ENCODE results near the gene DEUP1. TPM values are rescaled to one million over a fixed set of nuclear protein-coding genes. Genes with fewer than 3 reads are reported as not detected.

The DEUP1 gene
- total and polyA plus RNA-seq, 4 donors = 0.09 to 0.19 TPM; not detected in 2

DNA sequence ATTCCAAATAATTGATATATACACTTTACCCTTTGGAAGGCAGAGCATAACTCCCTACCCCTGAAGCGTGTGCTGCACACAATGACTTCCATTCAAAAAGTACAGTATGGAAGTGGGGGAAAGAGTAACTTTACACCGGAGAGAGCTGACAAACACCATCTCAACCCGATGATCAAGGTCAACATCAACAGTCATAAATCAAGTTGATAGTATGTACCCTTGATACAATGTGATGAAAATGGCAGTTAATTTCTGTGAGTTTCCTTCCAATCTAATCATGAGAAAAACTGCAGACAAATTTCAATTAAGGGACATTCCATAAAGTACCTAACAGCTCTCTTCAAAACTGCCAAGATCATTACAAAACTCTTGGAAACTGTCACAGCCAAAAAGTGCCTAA, 6.0 kb upstream of the DEUP1 start:
- H3K27ac ChIP-seq (ENCODE audit: low read depth in 1 of 2, low read length in 2 of 2) = no peak overlapping the region
- no peaks in the 10 kb centered on the region for H3K27me3 ChIP-seq (ENCODE audit: control insufficient read depth in 4 of 4, insufficient read depth in 4 of 4, low read length in 3 of 4)
- 93% methylated on average over 3 of the region's 3 CpGs for WGBS
- H3K9me3 ChIP-seq (ENCODE audit: control insufficient read depth in 4 of 4, low read length in 3 of 4) = peaks cover 0 to 2% (median 0%) of the 10 kb centered on the region in 4 donors
- H3K4me3 ChIP-seq (ENCODE audit: low read depth in 1 of 3, low read length in 3 of 3) = no peak overlapping the region
- TF ChIP-seq FOXA2 (IDR thresholded peaks at IDR 0.05) (no peak), NR2F2 (IDR thresholded peaks at IDR 0.05) (no peak), GABPA (IDR thresholded peaks at IDR 0.05 in 1 of 2, conservative IDR thresholded peaks at IDR 0.05 in 1 of 2) (no peak), FOXA1 (IDR thresholded peaks at IDR 0.05) (no peak), RXRA (IDR thresholded peaks at IDR 0.05) (no peak), HNF4A (conservative IDR thresholded peaks at IDR 0.05) (no peak), RAD21 (IDR thresholded peaks at IDR 0.05) (no peak)
- TF ChIP-seq, protein P1, sequence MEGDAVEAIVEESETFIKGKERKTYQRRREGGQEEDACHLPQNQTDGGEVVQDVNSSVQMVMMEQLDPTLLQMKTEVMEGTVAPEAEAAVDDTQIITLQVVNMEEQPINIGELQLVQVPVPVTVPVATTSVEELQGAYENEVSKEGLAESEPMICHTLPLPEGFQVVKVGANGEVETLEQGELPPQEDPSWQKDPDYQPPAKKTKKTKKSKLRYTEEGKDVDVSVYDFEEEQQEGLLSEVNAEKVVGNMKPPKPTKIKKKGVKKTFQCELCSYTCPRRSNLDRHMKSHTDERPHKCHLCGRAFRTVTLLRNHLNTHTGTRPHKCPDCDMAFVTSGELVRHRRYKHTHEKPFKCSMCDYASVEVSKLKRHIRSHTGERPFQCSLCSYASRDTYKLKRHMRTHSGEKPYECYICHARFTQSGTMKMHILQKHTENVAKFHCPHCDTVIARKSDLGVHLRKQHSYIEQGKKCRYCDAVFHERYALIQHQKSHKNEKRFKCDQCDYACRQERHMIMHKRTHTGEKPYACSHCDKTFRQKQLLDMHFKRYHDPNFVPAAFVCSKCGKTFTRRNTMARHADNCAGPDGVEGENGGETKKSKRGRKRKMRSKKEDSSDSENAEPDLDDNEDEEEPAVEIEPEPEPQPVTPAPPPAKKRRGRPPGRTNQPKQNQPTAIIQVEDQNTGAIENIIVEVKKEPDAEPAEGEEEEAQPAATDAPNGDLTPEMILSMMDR (IDR thresholded peaks at IDR 0.05; ENCODE audit: low read depth, low read length, missing input control) = no peak
- TF ChIP-seq, protein P2, sequence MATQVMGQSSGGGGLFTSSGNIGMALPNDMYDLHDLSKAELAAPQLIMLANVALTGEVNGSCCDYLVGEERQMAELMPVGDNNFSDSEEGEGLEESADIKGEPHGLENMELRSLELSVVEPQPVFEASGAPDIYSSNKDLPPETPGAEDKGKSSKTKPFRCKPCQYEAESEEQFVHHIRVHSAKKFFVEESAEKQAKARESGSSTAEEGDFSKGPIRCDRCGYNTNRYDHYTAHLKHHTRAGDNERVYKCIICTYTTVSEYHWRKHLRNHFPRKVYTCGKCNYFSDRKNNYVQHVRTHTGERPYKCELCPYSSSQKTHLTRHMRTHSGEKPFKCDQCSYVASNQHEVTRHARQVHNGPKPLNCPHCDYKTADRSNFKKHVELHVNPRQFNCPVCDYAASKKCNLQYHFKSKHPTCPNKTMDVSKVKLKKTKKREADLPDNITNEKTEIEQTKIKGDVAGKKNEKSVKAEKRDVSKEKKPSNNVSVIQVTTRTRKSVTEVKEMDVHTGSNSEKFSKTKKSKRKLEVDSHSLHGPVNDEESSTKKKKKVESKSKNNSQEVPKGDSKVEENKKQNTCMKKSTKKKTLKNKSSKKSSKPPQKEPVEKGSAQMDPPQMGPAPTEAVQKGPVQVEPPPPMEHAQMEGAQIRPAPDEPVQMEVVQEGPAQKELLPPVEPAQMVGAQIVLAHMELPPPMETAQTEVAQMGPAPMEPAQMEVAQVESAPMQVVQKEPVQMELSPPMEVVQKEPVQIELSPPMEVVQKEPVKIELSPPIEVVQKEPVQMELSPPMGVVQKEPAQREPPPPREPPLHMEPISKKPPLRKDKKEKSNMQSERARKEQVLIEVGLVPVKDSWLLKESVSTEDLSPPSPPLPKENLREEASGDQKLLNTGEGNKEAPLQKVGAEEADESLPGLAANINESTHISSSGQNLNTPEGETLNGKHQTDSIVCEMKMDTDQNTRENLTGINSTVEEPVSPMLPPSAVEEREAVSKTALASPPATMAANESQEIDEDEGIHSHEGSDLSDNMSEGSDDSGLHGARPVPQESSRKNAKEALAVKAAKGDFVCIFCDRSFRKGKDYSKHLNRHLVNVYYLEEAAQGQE (IDR thresholded peaks at IDR 0.05) = no peak
- no peak overlapping the region for H3K9ac ChIP-seq (ENCODE audit: low read depth in 1 of 2, low read length in 2 of 2)
- peaks cover 0 to 2% (median 0%) of the 10 kb centered on the region in 4 donors for H3K36me3 ChIP-seq (ENCODE audit: control insufficient read depth in 4 of 4, insufficient read depth in 3 of 4, low read depth in 1 of 4, low read length in 3 of 4)
- no peaks in the 10 kb centered on the region for H3K4me1 ChIP-seq (ENCODE audit: control insufficient read depth in 4 of 4, insufficient read depth in 4 of 4, low read length in 3 of 4)
- DNase-seq (ENCODE audit: low spot score) = no peak

GRCh38 chr11:93326681-93327080, 3.9 kb upstream of the DEUP1 start:
- no peak for DNase-seq (ENCODE audit: low spot score)
- peaks cover 0 to 4% (median 0%) of the 10 kb centered on the region in 4 donors for H3K27me3 ChIP-seq (ENCODE audit: control insufficient read depth in 4 of 4, insufficient read depth in 4 of 4, low read length in 3 of 4)
- no peaks in the 10 kb centered on the region for H3K9me3 ChIP-seq (ENCODE audit: control insufficient read depth in 4 of 4, low read length in 3 of 4)
- H3K4me1 ChIP-seq (ENCODE audit: control insufficient read depth in 4 of 4, insufficient read depth in 4 of 4, low read length in 3 of 4) = peaks cover 0 to 7% (median 1%) of the 10 kb centered on the region in 4 donors
- peaks cover 0 to 2% (median 0%) of the 10 kb centered on the region in 4 donors for H3K36me3 ChIP-seq (ENCODE audit: control insufficient read depth in 4 of 4, insufficient read depth in 3 of 4, low read depth in 1 of 4, low read length in 3 of 4)
- no peak overlapping the region for H3K27ac ChIP-seq (ENCODE audit: low read depth in 1 of 2, low read length in 2 of 2)
- 97% methylated on average over 4 of the region's 4 CpGs for WGBS
- no peak overlapping the region for H3K4me3 ChIP-seq (ENCODE audit: low read depth in 1 of 3, low read length in 3 of 3)
- H3K9ac ChIP-seq (ENCODE audit: low read depth in 1 of 2, low read length in 2 of 2) = no peak overlapping the region
- TF ChIP-seq NR2F2 (IDR thresholded peaks at IDR 0.05) (no peak), FOXA2 (IDR thresholded peaks at IDR 0.05) (no peak), RAD21 (IDR thresholded peaks at IDR 0.05) (no peak), HNF4A (conservative IDR thresholded peaks at IDR 0.05) (no peak), SP1 (IDR thresholded peaks at IDR 0.05) (no peak), JUND (IDR thresholded peaks at IDR 0.05) (no peak), HNF4G (IDR thresholded peaks at IDR 0.05) (no peak), TAF1 (conservative IDR thresholded peaks at IDR 0.05) (no peak)
- TF ChIP-seq, protein P3, sequence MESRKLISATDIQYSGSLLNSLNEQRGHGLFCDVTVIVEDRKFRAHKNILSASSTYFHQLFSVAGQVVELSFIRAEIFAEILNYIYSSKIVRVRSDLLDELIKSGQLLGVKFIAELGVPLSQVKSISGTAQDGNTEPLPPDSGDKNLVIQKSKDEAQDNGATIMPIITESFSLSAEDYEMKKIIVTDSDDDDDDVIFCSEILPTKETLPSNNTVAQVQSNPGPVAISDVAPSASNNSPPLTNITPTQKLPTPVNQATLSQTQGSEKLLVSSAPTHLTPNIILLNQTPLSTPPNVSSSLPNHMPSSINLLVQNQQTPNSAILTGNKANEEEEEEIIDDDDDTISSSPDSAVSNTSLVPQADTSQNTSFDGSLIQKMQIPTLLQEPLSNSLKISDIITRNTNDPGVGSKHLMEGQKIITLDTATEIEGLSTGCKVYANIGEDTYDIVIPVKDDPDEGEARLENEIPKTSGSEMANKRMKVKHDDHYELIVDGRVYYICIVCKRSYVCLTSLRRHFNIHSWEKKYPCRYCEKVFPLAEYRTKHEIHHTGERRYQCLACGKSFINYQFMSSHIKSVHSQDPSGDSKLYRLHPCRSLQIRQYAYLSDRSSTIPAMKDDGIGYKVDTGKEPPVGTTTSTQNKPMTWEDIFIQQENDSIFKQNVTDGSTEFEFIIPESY (IDR thresholded peaks at IDR 0.05) = no peak

Measured in liver (tissue), 9 donors.